Skeletal muscle satellite cell (primary cell): Measurements from ENCODE around the gene SLC27A1.
"Not testable (repeated sequence)": the region's sequence is repeated elsewhere in the genome, so short reads cannot be mapped to it uniquely, and the experiment has no call there.

ENCODE experiments used
- H3K27me3 ChIP-seq: 2 replicates; pipeline ENCODE4 v1.7.0; 2013; ENCODE audit warnings: low read length; ENCODE audit not compliant: control insufficient read depth, insufficient read depth
- H3K36me3 ChIP-seq: 2 replicates; pipeline ENCODE4 v1.7.0; 2013; ENCODE audit warnings: mild to moderate bottlenecking, control low read depth, low read length; ENCODE audit not compliant: insufficient read depth
- H3K4me1 ChIP-seq: 2 replicates; pipeline ENCODE4 v1.7.0; 2013; ENCODE audit warnings: low read length; ENCODE audit not compliant: control insufficient read depth, insufficient read depth
- H3K4me2 ChIP-seq: 2 replicates; pipeline ENCODE4 v1.7.0; 2013; ENCODE audit warnings: mild to moderate bottlenecking, low read length
- H3K4me3 ChIP-seq: 2 replicates; pipeline ENCODE4 v1.7.0; 2013; ENCODE audit warnings: low read length
- H3K9ac ChIP-seq: 2 replicates; pipeline ENCODE4 v1.7.0; 2013; ENCODE audit warnings: mild to moderate bottlenecking, low read depth, low read length, moderate library complexity
- H3K9me3 ChIP-seq: replicated peaks from 2 replicates; pipeline ENCODE4 v1.7.0; 2013; ENCODE audit warnings: mild to moderate bottlenecking, control low read depth, low read length

The SLC27A1 gene

GRCh38 chr19:17550076-17550667 is 79.8 kb downstream of the SLC27A1 start:
- Histone ChIP-seq H3K4me3 (no peak overlapping the region), H3K9ac (no peak overlapping the region), H3K9me3 (no peaks in the 10 kb centered on the region), H3K4me1 (peaks cover 10% of the 10 kb centered on the region), H3K36me3 (no peaks in the 10 kb centered on the region), H3K27me3 (no peaks in the 10 kb centered on the region), H3K4me2 (no peak overlapping the region)

- not testable (repeated sequence) for H3K4me3 ChIP-seq
These were observed 82.4 kb downstream of the SLC27A1 start for GRCh38 chr19:17552735-17553134.

GRCh38 chr19:17553256-17553655 is 82.9 kb downstream of the SLC27A1 start:
- Histone ChIP-seq H3K36me3 (peaks cover 5% of the 10 kb centered on the region), H3K9ac (peak overlapping the region; percentile 33), H3K4me1 (peaks cover 11% of the 10 kb centered on the region), H3K9me3 (no peaks in the 10 kb centered on the region), H3K27me3 (no peaks in the 10 kb centered on the region), H3K4me2 (peak overlapping the region; percentile 67), H3K4me3 (peak overlapping the region; percentile 28)

More at GRCh38 chr19:17552735-17553134, 82.4 kb downstream of the SLC27A1 start:
- not testable (repeated sequence) for H3K9ac ChIP-seq, H3K27me3 ChIP-seq, H3K36me3 ChIP-seq, H3K9me3 ChIP-seq
- H3K4me2 ChIP-seq = peak overlapping the region; percentile 67
- H3K4me1 ChIP-seq = peaks cover 11% of the 10 kb centered on the region

- Histone ChIP-seq H3K36me3 (peaks cover 16% of the 10 kb centered on the region), H3K27me3 (no peaks in the 10 kb centered on the region), H3K9me3 (no peaks in the 10 kb centered on the region), H3K9ac (peak overlapping the region; percentile 91), H3K4me3 (peak overlapping the region; percentile 98), H3K4me2 (peak overlapping the region; percentile 96), H3K4me1 (peaks cover 21% of the 10 kb centered on the region)
These were observed 84.7 kb downstream of the SLC27A1 start for GRCh38 chr19:17554968-17555479.

- no peaks in the 10 kb centered on the region for H3K9me3 ChIP-seq
- H3K9ac ChIP-seq = peak within 1 kb of the TSS; percentile 91
- peaks cover 25% of the 10 kb centered on the region for H3K4me1 ChIP-seq
- peak within 1 kb of the TSS; percentile 98 for H3K4me3 ChIP-seq
- H3K27me3 ChIP-seq = no peaks in the 10 kb centered on the region
- peaks cover 21% of the 10 kb centered on the region for H3K36me3 ChIP-seq
- H3K4me2 ChIP-seq = peak within 1 kb of the TSS; percentile 96
These were observed 85.2 kb downstream of the SLC27A1 start, which contains the start of gene COLGALT1 for GRCh38 chr19:17555480-17555928. COLGALT1 (plus strand) TSS chr19:17555649; CDS start chr19:17555714, 65 bp downstream.
